MM.1S (cell line): ENCODE data around the gene DSCAM.

ENCODE experiments used
- DNase-seq: peaks from one replicate; pipeline ENCODE4 v3.0.0-alpha.2; 2015
- H2AFZ ChIP-seq: fragments of 300-600 bp; sonication (generic); 2 replicates; pipeline ENCODE4 v1.6.0; 2016; ENCODE audit warnings: antibody characterized with exemption, low read length
- H3F3A ChIP-seq: fragments of 300-600 bp; sonication (generic); 2 replicates; pipeline ENCODE4 v1.6.1; 2016; ENCODE audit warnings: mild to moderate bottlenecking, antibody characterized with exemption, low read length, moderate library complexity, mixed read lengths; ENCODE audit not compliant: insufficient read depth
- H3K27ac ChIP-seq: fragments of 300-600 bp; sonication (generic); 2 replicates; pipeline ENCODE4 v1.5.1; 2016; ENCODE audit warnings: mild to moderate bottlenecking, low read length
- H3K27me3 ChIP-seq: fragments of 300-600 bp; sonication (generic); replicated peaks from 2 replicates; pipeline ENCODE4 v1.6.0; 2016; ENCODE audit warnings: low read length; ENCODE audit not compliant: insufficient read depth
- H3K36me3 ChIP-seq: fragments of 300-600 bp; sonication (generic); replicated peaks from 2 replicates; pipeline ENCODE4 v1.6.1; 2016; ENCODE audit warnings: mild to moderate bottlenecking, low read length, mixed read lengths; ENCODE audit not compliant: insufficient read depth
- H3K4me1 ChIP-seq: fragments of 300-600 bp; sonication (generic); 2 replicates; pipeline ENCODE4 v1.6.1; 2016; ENCODE audit warnings: low read length, mixed read lengths
- H3K4me2 ChIP-seq: fragments of 300-600 bp; sonication (generic); 2 replicates; pipeline ENCODE4 v1.6.0; 2016; ENCODE audit warnings: low read depth, low read length
- H3K4me3 ChIP-seq: fragments of 300-600 bp; sonication (generic); 2 replicates; pipeline ENCODE4 v1.5.1; 2016; ENCODE audit warnings: low read length, mixed read lengths
- H3K79me2 ChIP-seq: fragments of 300-600 bp; sonication (generic); 2 replicates; pipeline ENCODE4 v1.6.1; 2016; ENCODE audit warnings: mixed run types, low read length, mixed read lengths
- H3K9ac ChIP-seq: fragments of 300-600 bp; sonication (generic); 2 replicates; pipeline ENCODE4 v1.6.1; 2016; ENCODE audit warnings: low read length, mixed read lengths
- H3K9me2 ChIP-seq: fragments of 300-600 bp; sonication (generic); replicated peaks from 2 replicates; pipeline ENCODE4 v1.6.1; 2016; ENCODE audit warnings: mild to moderate bottlenecking, low read length, mixed read lengths; ENCODE audit not compliant: insufficient read depth
- H3K9me3 ChIP-seq: fragments of 300-600 bp; sonication (generic); replicated peaks from 2 replicates; pipeline ENCODE4 v1.6.1; 2016; ENCODE audit warnings: mild to moderate bottlenecking, low read length, mixed read lengths; ENCODE audit not compliant: insufficient read depth
- H4K20me1 ChIP-seq: fragments of 300-600 bp; sonication (generic); 2 replicates; pipeline ENCODE4 v1.6.1; 2016; ENCODE audit warnings: mild to moderate bottlenecking, low read length, moderate library complexity, mixed read lengths; ENCODE audit not compliant: insufficient read depth
- CTCF ChIP-seq: fragments of 300-600 bp; sonication (generic); IDR thresholded peaks from 2 replicates; pipeline ENCODE4 v1.5.1; 2016; ENCODE audit warnings: antibody characterized with exemption, low read length, mixed read lengths
- EZH2 ChIP-seq: fragments of 300-600 bp; sonication (generic); optimal IDR thresholded peaks from 2 replicates; pipeline ENCODE3; 2017; ENCODE audit warnings: low read depth, mild to moderate bottlenecking, antibody characterized with exemption, low read length, mixed read lengths
- EZH2phosphoT487 ChIP-seq: fragments of 300-600 bp; sonication (generic); IDR thresholded peaks from 2 replicates; pipeline ENCODE4 v1.6.1; 2018; ENCODE audit warnings: antibody characterized with exemption, low read length

DSCAM gene

GRCh38 chr21:40638466-40639251 lies 208.3 kb downstream of the DSCAM start:
- no peak overlapping the region for H3K27ac ChIP-seq
- no peak for DNase-seq
- TF ChIP-seq EZH2 (no peak), CTCF (no peak), EZH2phosphoT487 (no peak)
- H3F3A ChIP-seq, result no peaks in the 10 kb centered on the region
- H3K27me3 ChIP-seq, result no peaks in the 10 kb centered on the region
- no peaks in the 10 kb centered on the region for H3K4me1 ChIP-seq
- H4K20me1 ChIP-seq, result no peaks in the 10 kb centered on the region
- H2AFZ ChIP-seq, result no peak overlapping the region
- no peak overlapping the region for H3K9ac ChIP-seq
- H3K4me3 ChIP-seq, result no peak overlapping the region
- H3K36me3 ChIP-seq, result no peaks in the 10 kb centered on the region
- no peaks in the 10 kb centered on the region for H3K9me2 ChIP-seq
- no peaks in the 10 kb centered on the region for H3K9me3 ChIP-seq
- no peak overlapping the region for H3K4me2 ChIP-seq
- H3K79me2 ChIP-seq, result no peaks in the 10 kb centered on the region

- Histone ChIP-seq H3K27ac (no peak overlapping the region), H4K20me1 (no peaks in the 10 kb centered on the region), H3K79me2 (no peaks in the 10 kb centered on the region), H3K4me3 (no peak overlapping the region), H2AFZ (no peak overlapping the region), H3K9me3 (no peaks in the 10 kb centered on the region), H3K9ac (no peak overlapping the region), H3K4me1 (no peaks in the 10 kb centered on the region), H3K27me3 (no peaks in the 10 kb centered on the region), H3K4me2 (no peak overlapping the region), H3K9me2 (no peaks in the 10 kb centered on the region), H3F3A (no peaks in the 10 kb centered on the region), H3K36me3 (no peaks in the 10 kb centered on the region)
- TF ChIP-seq EZH2 (no peak), CTCF (no peak), EZH2phosphoT487 (no peak)
- no peak for DNase-seq
These were observed 210.9 kb downstream of the DSCAM start for GRCh38 chr21:40636026-40636425.

GRCh38 chr21:40635391-40635790 lies 211.6 kb downstream of the DSCAM start:
- H3K9ac ChIP-seq, result no peak overlapping the region
- H3K4me2 ChIP-seq, result no peak overlapping the region
- H3K79me2 ChIP-seq, result no peaks in the 10 kb centered on the region
- no peaks in the 10 kb centered on the region for H3K4me1 ChIP-seq
- no peak overlapping the region for H3K27ac ChIP-seq
- H3K27me3 ChIP-seq, result no peaks in the 10 kb centered on the region
- no peaks in the 10 kb centered on the region for H3K36me3 ChIP-seq
- H4K20me1 ChIP-seq, result no peaks in the 10 kb centered on the region
- no peak overlapping the region for H3K4me3 ChIP-seq
- H2AFZ ChIP-seq, result no peak overlapping the region
- no peaks in the 10 kb centered on the region for H3K9me3 ChIP-seq
- DNase-seq, result no peak
- no peaks in the 10 kb centered on the region for H3F3A ChIP-seq
- H3K9me2 ChIP-seq, result no peaks in the 10 kb centered on the region
- TF ChIP-seq EZH2, result no peak
- TF ChIP-seq EZH2phosphoT487, result no peak
- no peak for TF ChIP-seq CTCF
